Stimulated activated naive CD4-positive, alpha-beta T cell (primary cell): ENCODE measurements around the gene PTGDS.
"Not testable (repeated sequence)": the region's sequence is repeated elsewhere in the genome, so short reads cannot be mapped to it uniquely, and the experiment has no call there.

Experiments
- DNase-seq, 6 experiments: peaks; one replicate each; lab custom pipeline; 2025; lab: John Stamatoyannopoulos, UW

Gene PTGDS

DNA sequence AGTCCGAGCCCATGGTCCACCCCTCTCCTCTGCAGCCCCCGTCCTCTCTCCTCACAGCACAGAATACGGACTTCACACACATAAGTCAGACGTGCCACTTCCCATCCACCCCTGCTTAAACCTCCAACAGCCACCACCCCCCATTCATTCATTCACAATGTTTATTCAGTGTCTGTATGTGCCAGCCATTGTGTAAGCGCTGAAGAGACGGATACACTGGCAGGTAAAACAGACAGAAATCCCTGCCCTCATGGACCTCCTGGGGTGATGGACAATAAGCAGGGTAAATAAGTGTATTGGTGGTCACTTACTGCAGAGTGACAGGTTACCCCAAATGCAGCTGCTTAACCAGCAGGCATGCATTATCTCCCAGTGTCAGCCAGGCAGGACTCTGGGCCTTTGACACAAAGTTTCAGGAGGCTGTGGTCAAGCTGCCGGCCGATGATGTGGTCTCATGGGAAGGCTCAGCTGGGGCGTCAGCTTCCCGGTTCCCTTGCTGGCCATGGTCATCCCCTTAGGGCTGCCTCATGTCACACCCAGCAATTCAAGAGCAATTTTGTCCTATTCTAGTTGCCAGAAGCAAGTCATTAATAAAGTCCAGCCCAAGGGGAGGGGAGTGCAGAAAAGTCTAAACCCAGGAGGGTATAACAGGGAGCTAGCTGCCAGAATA is 13.1 kb downstream of the PTGDS start:
- no peak for DNase-seq

DNA sequence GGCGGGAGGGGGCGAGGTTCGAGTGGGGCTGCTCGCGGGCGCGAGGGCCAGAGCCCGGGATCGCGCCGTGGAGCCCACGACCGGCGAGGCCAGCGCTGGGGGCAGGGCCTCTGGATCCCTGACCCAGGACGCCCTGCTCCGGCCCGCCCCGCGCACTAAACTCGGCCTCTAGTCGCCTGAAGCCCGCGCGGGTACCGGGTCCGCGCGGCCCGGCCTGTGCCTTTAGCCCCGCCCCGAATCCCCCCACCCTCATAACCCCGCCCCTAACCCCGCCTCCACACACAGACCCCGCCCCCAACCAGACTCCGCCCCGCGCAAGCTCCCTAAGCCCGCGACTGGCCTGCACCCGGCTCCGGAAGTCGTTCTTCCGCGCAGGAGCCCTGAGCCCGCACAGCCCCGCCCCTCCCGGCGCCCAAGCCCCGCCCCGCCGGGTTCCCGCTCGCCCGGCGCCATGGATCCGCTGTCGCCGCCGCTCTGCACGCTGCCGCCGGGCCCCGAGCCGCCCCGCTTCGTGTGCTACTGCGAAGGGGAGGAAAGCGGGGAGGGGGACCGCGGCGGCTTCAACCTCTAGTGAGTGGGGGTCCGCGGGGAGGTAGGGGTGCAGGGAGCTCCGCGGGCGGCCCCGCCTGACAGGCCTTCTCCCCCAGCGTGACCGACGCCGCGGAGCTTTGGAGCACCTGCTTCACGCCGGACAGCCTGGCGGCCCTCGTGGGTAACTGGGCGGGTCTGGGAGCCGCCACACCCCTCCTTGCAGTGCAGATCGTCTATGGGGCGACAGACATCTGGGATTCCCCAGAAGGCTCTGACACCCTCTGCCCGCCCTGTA is 14.9 kb downstream of the PTGDS start, which contains the start of gene PAXX:
PAXX (plus strand) TSS at position 430 of the 826 bp plus-strand sequence; CDS start at position 452, 22 bp downstream.
- DNase-seq: peak; percentile 85 to 91 (median 90)

DNA sequence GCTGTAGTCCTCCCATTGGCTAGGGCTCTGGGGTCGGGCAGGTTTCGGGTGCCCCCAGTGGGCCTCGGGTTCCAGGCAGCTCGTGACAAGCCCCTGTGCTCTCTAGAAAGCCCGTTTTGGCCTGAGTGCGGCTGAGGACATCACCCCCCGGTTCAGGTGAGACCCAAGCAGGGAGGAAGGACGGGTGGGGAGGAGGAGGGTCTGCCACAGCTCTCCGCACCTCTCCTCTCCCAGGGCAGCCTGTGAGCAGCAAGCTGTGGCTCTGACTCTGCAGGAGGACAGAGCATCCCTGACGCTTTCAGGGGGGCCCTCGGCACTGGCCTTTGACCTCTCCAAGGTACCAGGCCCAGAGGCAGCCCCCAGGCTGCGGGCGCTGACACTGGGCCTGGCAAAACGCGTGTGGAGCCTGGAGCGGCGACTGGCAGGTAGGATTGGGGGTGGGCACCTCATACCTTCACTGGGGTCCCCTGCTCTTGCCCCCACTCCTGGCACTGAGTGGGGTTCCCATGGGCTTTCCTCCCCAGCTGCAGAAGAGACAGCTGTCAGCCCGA is 15.6 kb downstream of the PTGDS start:
- DNase-seq: no peak

DNA sequence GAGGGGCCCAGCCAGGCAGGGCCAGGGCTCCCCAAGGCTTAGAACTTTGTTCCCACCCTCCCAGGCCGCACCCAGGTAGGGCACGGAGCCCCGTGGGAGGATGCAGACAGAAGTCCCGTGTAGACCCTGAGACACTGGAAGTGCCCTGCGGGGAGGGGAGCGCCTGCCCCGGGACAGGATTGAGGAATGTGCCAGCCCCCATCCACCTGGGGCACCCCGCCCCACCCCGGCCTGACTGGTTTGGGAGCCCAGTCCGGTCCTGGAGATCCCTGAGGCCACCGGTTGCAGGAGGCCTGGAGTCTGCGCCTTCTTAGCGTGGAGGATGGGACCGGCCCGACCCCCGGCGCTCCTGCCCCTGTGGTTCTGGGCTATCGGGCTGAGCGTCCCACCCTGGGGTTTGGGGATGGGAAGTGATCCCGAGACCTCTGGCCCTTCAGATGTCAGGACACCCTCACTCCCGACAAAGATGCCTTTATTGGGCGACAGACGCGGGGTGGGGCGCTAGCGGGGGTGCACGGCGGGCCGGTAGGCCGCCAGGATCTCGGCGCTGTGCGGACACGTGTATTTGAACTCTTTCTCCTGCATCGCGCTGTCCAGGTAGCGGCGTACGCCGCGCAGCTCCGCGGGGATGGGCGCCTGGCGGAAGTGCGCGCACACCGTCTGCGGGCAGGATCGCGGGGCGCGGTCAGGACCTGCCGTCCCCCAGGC is 17.0 kb downstream of the PTGDS start:
- DNase-seq: no peak

DNA sequence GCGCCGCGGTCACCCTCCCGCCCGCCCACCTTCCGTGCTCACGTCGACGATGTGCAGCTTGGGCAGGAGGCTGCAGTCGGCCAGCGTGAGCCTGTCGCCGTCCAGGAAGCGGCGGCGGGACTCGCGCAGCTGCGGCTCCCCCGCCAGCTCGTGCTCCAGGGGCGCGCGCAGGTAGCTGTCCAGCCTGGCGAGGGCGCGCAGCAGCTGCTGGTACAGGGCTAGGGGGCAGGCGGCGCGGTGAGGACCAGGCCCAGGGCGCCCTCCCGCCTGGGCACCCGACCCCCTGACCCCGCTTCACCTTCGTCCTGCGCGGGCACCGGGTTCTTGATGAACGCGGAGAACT is 17.6 kb downstream of the PTGDS start:
- DNase-seq: no peak

DNA sequence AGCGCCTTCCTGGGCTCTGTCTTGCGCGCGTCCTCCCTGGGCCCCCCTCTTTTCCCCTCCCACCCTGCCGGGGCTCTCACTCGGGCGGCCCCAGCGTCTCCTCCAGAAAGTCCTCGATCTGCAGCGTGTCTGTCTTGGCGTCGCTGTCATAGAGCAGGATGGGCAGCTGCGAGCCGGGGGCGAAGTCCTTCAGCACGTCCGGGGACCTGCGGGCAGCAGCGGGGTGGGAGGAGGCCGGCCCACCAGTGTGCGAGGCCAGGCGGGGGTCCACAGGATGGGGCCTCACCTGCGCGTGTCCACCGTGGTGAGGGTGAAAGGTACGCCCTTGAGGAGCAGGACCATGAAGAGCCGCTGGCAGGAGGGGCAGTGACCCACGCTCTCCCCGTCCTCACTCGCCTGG is 18.1 kb downstream of the PTGDS start:
- DNase-seq: no peak

DNA sequence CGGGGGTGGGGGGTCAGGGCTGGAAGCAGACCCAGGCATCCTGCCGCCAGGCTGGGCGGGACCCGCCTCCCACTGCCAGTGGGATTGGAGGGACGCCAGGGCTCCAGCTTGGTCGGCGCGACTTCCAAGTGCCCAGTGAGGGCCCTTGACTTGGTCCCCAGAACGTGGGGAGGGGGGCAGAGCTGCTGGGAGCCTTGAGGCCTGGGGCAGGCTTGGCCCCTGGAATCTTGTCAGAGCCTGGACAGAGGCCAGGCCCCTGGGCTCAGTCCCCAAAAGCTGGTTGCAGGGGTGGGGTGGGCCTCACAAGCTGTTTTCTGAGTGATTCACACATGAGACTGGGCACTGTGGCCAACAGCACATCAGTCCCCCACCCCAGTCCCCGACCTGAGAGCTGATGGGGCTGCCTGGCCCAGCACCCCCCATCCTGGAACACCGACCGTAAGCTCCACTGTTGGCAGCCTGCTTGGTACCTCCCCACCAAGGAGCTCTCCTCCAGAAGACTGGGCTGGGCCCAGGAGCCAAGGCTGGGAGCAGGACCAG is 18.5 kb downstream of the PTGDS start:
- DNase-seq: no peak

DNA sequence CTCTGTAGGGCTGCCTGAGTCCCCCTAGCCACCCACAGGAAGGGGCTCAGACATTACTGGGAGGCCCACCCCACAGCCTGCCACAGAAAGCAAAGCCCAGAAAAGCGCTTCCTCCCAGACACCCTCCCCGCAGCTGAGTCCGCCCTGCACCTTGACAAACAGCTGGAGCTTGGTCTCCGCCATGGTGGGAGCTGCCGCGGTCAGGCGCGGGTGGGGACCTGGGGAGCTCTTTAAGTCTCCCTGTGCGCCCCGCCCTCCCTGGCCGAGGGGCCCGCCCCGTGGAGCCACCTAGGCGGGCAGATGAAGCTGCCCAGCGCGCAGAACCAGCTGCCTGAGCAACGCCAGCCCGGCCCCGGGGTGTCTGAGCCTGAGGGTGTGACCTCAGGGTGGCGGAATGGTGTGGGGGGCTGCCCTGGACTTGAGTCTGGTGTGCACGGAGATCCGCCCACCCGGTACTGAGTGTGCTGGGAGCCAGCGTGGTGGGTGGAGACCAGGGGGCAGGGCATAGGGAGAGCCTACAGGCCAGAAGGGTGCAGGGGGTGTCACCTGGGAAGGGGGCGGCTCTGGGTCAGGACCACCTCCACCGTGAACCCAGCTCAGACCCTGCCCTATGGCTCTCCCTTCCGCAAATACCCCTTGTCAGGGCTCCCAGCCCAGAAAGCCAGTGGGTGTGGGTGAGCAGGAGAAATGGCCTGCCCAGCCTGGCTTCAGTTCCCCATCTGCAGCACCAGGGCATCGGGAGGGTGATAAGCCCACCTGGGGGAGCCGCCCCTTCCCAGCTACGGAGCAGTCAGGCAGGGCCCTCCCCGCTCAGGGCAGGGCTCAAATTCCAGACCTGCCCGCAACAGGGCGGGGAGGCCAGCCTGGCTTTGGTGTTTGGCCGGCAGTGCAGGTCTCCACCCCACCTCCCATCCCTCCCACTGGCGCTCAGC is 19.3 kb downstream of the PTGDS start, which contains the start of gene CLIC3:
CLIC3 (minus strand) TSS at position 208 of the 932 bp plus-strand sequence; CDS start at position 183, 25 bp downstream.
- DNase-seq: peak in 4 of 6 experiments; percentile 20 to 43 (median 24)

DNA sequence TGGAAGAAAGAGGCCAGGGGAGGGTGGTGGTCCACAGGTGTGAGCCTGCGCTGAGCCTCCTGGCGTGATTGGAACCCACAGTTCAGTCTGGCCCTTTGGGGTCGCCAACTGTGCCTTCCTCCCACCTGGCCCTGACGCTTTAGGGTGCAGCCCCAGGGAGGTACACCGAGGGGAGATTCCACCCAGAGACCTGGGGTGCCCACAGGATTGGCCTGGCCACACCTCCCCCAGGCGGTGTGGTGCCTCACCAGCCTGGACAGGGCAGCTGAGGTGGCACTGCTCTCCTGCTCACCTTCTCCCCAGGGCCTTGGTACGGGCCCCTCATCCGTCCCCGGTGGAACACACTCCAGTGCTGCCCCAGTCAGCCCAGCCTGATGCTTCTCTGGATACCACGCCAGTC is 20.1 kb downstream of the PTGDS start:
- no peak for DNase-seq

DNA sequence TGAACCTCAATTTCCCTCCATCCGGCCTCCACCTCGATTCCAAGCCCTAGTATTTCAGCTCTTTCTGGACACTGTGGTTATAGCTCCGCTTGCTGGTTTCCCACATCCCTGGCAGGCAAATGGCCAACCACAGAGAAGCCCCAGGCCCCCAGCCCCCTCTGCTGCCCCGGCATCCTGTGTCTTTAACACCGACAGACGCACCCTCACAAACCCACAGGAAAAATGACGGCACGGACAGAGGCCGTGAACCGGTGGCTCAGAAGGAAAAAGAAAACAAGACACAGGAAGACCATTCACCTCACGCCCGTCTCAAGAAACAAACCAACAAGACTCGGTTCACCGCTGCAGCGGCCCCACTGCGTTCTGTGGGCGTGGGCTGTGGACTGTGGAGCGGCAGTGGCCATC is 20.5 kb downstream of the PTGDS start:
- DNase-seq: no peak

DNA sequence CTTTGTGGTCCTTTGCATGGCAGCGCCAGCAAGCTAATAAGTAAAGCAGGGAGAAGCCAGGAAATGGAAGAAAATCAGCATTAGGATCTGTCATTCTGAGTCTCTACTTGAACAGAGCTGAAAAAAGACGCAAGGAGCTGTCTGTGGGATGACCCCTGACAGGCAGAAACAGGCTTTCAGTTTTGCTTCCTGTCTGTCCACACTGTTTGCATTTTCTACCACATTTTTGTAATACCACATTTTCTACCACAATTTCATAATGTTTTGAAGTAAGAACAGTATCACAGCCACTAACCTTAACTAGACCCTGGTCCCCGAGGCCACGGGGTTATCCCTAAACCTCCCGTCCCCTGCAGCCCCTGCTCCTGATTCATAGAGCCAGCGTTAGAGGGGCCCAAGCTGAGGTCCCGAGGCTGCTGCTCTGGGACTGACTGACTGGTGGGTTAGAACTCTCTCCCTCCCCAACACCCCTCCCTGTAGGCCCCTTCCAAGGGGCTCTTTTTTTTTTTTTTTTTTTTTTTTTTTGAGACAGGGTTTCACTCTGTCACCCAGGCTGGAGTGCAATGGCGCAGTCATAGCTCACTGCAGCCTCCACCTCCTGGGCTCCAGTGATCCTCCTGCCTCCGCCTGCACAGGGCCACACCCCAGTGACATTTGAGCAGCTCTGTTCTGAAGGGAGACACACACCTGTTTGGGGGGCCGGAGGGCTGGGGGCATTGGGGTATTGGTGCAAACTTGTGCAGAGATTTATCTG is 23.1 kb downstream of the PTGDS start:
- no peak for DNase-seq

DNA sequence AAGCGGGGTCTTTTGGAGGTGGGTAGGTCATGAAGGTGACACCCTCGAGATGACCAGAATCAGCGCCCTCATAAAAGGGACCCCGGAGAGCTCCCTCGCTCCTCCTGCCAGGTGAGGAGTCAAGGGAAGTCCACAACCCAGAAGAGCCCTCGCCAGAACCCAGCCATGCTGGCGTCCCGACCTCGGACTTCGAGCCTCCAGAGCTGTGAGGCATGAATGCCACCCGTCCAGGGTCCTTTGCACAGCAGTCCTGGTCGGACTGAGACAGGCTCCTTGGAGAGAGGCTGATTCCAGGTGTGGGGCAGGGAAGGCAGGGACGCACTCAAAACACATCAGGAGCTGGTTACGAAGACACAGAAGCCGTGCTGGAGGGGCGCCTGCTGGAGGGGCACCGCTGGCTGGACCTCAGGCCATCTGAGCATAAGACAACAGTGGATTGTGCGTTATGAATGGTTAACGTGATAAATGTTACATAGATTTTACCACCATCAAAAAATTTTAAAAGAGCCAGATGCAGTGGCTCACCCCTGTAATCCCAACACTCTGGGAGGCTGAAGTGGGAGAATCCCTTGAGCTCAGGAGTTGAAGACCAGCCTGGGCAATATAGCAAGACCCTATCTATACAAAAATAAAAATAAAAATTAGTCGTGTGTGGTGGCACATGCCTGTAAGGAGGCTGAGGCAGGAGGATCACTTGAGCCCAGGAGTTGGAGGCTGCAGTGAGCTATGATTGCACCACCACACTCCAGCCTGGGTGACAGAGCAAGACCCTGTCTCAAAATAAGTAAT is 24.7 kb downstream of the PTGDS start:
- no peak for DNase-seq

DNA sequence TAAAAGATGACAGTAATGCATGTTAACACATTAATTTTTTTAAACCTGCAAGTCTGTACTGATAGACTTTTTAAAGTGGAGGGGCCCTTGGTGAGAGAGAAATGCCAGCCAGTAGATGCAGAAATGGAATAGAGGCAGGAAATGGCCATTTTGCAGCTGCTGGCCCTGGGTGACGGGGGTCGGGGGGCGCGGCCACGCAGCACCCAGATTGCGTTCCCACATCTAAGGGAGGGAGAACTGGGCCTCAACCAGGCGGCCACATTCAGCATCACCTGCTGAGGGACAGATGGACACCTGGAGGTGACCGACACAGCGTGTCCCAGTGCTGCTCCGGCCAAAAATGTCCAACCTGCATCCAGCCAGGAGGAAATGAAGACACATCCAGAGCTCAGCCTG is 25.3 kb downstream of the PTGDS start:
- no peak for DNase-seq

DNA sequence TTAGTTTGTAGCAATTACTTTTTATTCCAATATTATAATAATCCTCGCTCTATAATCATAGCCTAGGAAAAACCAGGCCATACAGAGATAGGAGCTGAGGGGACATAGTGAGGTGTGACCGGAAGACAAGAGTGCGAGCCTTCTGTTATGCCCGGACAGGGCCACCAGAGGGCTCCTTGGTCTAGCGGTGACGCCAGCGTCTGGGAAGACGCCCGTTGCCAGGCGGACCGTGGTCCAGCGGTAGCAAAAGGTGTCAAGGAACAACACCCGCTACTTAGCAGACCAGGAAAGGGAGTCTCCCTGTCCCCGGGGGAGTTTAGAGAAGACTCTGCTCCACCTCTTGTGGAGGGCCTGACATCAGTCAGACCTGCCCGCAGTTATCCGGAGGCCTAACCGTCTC is 27.0 kb downstream of the PTGDS start:
- DNase-seq: not testable (repeated sequence)

DNA sequence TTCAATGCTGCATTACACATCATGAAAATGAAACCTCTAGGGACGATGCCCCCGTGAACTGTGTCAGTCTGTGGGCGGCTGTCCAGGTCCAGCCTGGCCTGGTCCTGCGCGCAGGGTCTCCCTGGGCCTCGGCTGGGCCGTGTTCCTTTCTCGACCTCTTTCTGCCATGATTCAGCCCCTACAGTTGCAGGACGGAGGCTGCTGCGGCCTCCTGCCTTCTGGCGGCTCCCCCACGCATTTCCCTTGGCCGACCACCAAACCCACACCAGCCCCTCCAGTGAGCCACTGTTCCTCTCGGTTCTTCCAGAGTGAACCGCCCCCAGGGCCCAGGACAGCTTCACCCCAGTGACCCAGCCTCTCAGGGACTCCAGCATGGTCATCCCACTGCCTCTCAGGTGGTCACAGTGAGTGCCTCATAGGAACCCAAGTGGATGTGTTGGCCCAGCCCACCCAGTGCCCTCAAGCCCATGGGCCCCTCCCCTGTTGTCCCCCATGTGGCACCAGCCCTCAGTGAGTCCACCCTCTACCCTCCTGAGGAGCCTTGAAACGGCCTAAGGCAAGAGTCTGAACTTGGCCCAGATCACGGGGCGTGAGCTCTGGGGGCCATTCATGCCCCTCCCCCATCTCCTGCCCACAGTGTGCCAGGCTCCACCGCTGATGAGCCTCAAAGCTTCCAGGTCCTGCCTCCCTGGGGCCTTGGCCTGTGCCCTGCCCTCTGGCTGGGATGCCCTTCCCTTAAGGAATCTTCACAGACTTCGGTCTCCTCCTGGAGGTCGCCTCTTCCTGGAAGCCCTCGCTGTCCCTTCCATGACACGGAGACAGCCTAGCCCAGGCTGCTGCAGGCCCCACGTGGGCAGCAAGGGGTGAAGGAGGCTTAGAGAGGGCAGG is 29.1 kb downstream of the PTGDS start:
- no peak for DNase-seq

DNA sequence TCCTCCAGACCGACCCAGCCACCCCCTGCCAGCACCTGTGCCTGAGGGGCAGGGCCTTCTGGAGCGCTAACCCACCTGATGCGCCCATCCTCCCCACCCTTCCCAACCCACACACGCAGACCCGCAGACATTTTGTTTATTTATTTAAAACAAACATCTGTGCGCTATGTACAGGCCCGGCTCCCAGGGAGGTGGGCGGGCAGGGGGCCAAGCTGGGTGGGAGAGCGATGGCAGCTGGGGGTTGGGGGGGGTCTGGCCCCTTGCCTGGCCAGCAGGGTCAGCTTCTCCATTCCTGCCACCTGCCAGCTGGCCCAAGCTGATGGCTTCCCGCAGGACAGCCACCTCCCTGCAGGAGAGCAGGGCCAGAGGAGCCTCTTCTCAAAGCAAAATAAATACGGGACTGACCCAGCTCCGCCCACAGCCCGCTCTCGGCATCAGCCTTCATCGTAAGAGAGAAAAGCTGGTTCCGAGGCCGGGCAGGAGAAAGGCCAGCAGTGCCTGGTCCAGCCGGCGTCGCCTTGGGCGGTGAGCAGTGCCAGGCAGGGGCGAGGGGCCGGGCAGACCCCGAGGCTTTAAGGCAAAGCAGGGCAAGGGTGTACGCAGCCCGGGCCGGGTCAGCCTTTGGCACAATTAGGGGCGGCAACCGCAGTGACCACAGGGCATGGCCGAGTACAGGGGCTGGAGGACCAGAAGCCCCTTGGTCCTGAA is 30.0 kb downstream of the PTGDS start:
- no peak for DNase-seq

DNA sequence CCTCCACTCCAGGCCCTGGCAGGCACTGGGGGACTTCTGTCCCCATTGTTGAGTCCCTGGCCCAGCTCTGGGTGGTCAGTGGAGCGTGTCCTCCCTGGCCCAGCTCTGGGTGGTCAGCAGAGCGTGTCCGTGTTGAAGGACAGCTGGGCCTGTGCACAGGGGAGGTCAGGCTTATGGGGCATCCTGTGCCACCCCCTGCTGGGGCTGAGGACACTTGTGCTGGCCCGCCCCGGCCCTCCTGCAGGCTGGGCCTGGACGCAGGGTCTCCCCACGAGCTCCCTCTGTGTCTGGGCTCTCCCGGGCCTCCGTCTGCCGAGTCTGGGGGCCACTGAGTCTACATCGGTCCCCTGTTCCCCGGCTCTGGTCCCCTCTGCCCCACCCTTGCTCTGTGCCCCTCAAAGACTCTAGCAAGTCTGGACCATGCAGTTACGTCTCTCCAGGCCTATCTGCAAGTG is 30.5 kb downstream of the PTGDS start:
- DNase-seq: no peak

DNA sequence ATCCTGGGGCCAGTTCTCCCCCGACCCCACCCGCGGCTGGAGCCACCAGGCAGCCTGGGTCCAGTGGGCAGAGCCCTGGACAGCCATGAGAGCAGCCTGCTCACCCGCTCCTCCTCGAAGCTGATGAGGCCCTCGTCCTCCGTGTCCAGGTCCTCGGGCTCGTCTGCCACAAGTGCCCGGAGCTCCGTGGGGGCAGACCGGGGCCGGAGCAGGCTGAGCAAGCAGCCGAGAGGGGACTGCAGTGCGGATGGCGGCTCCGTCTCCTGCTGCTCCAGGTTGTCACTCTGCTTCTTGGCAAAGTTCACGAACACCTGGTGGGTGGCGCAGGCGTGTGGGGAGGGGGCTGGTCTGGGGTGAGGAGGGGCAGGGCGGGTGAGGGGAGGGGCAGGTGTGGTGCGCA is 31.0 kb downstream of the PTGDS start:
- no peak for DNase-seq
